GM18508 (cell line): ENCODE measurements around the gene TIMP1.
A peak's percentile ranks its signal among the peaks of the same experiment; 100 is the strongest.

Experiments used
- ATAC-seq: cut with Tn5 transposase; IDR thresholded peaks from one replicate; pipeline ENCODE4 v1.9.1; 2021; ENCODE audit warnings: moderate number of reproducible peaks; ENCODE audit not compliant: insufficient read depth, unreplicated experiment

TIMP1 gene

GRCh38 chrX:47581731-47582647 lies at the start of gene TIMP1:
Gene TIMP1, plus strand, starts transcription at chrX:47582436. Its CDS starts 980 bp downstream, at chrX:47583416.
- no peak for ATAC-seq

- no peak for ATAC-seq
Measured at GRCh38 chrX:47539860-47540259, 42.4 kb upstream of the TIMP1 start.

DNA sequence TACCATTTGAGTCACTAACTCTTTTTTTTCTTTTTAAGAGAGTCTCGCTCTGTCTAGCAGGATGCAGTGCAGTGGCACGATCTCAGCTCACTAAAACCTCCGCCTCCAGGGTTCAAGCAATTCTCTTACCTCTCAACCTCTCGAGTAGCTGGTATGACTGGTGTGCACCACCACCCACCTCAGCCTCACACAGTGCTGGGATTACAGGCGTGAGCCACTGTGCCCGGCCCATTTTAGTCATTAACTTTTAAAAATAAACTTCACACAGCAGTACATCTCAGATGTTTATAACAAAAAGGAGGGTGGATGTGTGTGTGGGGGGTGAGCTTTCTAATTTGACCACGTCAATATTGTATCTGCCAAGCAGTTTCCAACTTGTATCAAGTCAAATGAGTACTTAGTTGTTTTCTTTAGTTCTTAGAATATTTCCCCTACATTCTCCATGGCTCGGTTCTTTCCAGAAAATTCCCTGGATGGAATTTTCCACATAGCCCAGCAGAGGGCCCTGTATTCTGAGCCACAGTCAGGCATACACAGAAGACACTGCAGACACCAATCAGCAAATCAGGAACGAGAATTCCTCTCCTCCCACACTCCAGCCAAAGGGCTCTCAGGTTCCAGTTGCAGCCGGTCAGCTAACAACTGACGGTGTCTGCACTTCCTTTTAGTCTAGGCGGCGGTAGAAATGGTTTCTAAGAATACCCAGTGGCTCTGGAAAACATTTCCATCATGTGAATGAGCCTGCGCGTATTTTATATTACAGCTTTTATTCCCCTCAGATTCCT lies 41.3 kb upstream of the TIMP1 start:
- no peak for ATAC-seq

DNA sequence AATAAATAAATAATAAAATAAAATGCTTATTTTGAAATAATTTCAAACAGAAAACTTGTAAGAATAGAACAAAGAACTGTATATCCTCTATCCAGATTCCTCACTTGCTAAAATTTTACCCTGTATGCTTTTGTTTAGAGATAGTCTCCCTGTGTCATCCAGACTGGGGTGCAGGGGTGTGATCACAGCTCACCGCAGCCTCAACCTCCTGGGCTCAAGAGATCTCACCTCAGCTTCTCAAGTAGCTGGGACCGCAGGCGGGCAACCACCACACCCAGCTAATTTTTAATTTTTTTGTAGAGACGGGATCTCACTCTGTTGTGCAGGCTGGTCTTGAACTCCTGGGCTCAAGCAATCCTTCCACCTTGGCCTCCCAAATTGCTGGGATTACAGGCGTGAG lies 38.7 kb upstream of the TIMP1 start:
- ATAC-seq: no peak

GRCh38 chrX:47556045-47556623 lies 26.1 kb upstream of the TIMP1 start:
- peak; percentile 93 for ATAC-seq

GRCh38 chrX:47558436-47558835 lies 23.8 kb upstream of the TIMP1 start:
- no peak for ATAC-seq

GRCh38 chrX:47560179-47560933 lies 21.9 kb upstream of the TIMP1 start:
- no peak for ATAC-seq

GRCh38 chrX:47560934-47561658 lies 21.1 kb upstream of the TIMP1 start, which contains the start of gene ARAF:
Gene ARAF, plus strand, starts transcription at chrX:47561205. Its CDS starts 1,763 bp downstream, at chrX:47562968.
- ATAC-seq: peak; percentile 59

DNA sequence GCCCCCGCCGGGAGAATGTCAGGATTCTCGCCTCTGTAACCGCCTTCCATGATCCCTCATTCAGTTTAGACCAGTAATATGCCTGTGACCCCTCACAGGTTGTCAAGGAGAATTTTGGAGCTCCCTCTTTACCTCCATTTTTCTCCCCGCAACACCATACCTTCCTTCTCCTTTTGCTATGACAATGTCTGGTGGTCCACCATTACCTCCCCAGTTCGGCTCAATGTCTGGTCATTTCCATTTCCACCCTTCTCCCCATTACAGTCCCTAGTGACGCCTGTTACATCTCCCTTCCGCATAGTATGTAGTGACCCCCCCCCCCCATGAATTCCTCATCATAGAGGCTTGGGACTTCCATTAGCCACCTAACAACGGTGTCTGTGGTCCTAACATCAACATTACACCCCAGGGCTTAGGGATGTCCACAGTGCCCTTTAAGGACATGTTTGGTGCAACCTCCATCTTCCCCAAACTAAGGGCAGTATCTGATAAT lies 20.5 kb upstream of the TIMP1 start:
- no peak for ATAC-seq

GRCh38 chrX:47562615-47563243 lies 19.5 kb upstream of the TIMP1 start:
- ATAC-seq: no peak

GRCh38 chrX:47563801-47564315 lies 18.4 kb upstream of the TIMP1 start:
- ATAC-seq: no peak

DNA sequence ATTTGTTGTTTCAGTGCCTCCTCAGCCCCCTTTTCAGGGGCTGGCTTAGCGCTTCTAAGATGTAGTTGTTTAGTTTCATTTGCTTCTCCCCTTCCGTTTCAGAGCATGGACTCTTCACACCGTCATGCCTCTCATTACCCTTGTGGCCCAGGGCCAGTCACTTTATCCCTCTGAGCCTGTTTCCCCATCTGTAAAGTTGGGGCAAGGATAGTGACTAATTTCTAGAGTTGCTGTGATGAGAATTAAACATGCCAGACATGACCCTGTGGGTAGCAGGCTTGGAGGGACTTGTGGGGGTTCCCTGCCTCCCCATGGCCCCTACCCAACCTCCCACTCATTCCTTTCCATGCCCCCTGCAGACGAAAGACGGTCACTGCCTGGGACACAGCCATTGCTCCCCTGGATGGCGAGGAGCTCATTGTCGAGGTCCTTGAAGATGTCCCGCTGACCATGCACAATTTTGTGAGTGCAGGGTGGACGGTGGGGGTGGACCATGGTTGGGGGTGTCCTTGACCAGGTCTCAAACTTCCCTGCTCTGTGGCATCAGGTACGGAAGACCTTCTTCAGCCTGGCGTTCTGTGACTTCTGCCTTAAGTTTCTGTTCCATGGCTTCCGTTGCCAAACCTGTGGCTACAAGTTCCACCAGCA lies 17.7 kb upstream of the TIMP1 start:
- no peak for ATAC-seq

GRCh38 chrX:47566841-47567240 lies 15.4 kb upstream of the TIMP1 start:
- no peak for ATAC-seq

- no peak for ATAC-seq
Measured at GRCh38 chrX:47568656-47569295, 13.5 kb upstream of the TIMP1 start.

DNA sequence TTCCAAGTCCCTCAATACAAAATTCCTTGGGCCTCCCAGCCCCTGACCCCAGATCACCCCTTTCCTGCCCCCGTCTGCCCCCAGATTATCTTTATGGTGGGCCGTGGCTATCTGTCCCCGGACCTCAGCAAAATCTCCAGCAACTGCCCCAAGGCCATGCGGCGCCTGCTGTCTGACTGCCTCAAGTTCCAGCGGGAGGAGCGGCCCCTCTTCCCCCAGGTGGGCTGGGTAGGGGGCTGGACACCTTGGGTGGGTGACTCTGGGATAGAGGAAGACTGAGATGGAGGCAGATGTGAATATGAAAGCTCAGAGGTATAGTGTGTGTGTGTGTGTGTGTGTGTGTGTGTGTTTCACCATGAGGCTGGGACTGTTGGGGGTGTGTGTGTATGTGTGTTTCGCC lies 11.4 kb upstream of the TIMP1 start:
- no peak for ATAC-seq

DNA sequence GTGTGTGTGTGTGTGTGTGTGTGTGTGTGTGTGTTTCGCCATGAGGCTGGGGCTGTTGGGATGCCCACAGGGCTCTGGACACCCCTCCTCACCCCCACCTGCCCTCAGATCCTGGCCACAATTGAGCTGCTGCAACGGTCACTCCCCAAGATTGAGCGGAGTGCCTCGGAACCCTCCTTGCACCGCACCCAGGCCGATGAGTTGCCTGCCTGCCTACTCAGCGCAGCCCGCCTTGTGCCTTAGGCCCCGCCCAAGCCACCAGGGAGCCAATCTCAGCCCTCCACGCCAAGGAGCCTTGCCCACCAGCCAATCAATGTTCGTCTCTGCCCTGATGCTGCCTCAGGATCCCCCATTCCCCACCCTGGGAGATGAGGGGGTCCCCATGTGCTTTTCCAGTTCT lies 11.0 kb upstream of the TIMP1 start:
- ATAC-seq: no peak

DNA sequence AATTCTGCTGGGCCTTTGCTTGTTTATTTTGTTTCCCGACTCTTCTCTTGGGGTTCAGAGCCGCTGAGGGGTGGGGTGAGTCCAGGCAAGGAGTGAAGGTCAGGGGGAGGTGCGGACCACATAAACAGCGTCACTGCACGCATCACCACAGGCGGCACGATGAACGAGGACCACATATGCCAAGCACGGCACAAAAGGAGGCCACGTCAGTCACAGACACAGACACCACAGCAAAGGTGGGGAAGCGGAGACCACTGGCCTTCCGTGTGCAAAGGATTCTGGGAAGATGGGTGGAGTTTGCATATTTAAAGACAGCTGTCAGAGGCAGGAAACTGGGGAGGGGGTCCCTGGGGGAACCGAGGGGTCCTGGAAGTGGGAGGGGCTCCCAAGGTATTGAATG lies 10.3 kb upstream of the TIMP1 start:
- ATAC-seq: no peak
